ENCODE results near the gene GID4. TPM values are rescaled to one million over a fixed set of nuclear protein-coding genes. Genes with fewer than 3 reads are reported as not detected.

Gene GID4
- total and polyA plus RNA-seq, 2 of the 13 experiments (the other 11 are each of a cell fraction or from before 2014, with no cell fraction given) = 4.3 to 6.1 TPM

DNA sequence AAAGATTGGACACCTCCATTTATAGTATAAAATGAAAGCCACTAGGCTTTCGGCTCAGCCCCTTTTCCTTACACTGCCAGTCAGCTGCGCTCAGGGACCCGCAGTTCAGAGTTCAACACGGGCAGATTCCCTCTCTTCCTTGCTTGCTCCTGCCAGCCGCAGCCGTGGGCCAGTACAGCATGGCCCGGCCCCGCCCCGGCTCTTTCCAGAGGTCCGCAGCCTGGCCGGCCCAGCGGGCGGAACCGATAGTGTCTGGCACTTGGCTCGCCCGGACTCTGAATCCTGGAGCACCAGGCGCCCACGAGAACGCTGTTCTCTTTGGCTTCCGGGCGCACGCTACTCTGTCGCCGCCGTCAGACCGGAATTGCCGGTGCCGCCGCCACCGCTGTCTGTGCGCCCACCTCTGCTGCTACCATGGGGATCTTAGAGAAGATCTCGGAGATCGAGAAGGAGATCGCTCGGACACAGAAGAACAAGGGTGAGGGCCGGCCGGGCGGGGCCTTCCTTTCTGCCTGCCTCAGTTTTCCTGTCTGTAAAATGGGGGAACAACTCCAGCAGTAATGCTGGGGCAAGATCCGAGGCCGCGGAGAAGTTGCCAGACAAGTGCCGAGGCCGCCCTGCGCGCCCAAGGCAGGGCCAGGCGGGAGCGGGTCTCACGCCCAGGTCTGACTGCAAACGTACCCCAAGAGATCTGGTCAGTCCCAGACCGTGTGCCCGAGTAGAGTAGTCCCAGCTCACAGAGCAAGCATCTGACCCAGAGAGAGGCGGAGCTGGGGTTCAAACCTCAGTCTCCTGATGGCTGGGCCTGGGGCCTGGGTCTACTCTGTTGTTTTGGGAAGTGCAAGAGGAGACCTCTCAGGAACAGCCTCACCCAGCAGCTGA, 48.6 kb downstream of the GID4 start, which contains the start of gene DRG2 (continued):
- TF ChIP-seq ETV6 (CRISPR knock-in tag; conservative IDR thresholded peaks at IDR 0.05) (no peak; the same call in none of the 2 replicates), TBL1XR1 (IDR thresholded peaks at IDR 0.05; ENCODE audit: borderline replicate concordance, low read length, partially characterized antibody) (peak; percentile 77), KAT8 (CRISPR knock-in tag; IDR thresholded peaks at IDR 0.05) (peak; percentile 99), ZNF577 (CRISPR knock-in tag; IDR thresholded peaks at IDR 0.05; ENCODE audit: borderline replicate concordance, low read depth) (no peak), ARNTL (CRISPR knock-in tag; IDR thresholded peaks at IDR 0.05) (peak; percentile 90), ZKSCAN1 (IDR thresholded peaks at IDR 0.05; ENCODE audit: low read length) (peak; percentile 76), ZFP91 (CRISPR knock-in tag; IDR thresholded peaks at IDR 0.05; ENCODE audit: borderline replicate concordance) (peak; percentile 96), ZNF484 (CRISPR knock-in tag; IDR thresholded peaks at IDR 0.05; ENCODE audit: borderline replicate concordance, low read depth) (no peak), ZNF530 (CRISPR knock-in tag; IDR thresholded peaks at IDR 0.05; ENCODE audit: low read depth) (no peak), SOX13 (IDR thresholded peaks at IDR 0.05) (0 out of 2 replicates have a peak, but pooled peaks have one; percentile 11), SOX13 (CRISPR knock-in tag; conservative IDR thresholded peaks at IDR 0.05 in 1 of 2, IDR thresholded peaks at IDR 0.05 in 1 of 2) (peak in 1 of 2 experiments; percentile 73; a peak in 2 of 4 replicates), POLR2AphosphoS2 (IDR thresholded peaks at IDR 0.05; ENCODE audit: low read depth, low read length) (no peak), ZNF468 (CRISPR knock-in tag; IDR thresholded peaks at IDR 0.05) (0 out of 2 replicates have a peak, but pooled peaks have one; percentile 37), RBAK (CRISPR knock-in tag; IDR thresholded peaks at IDR 0.05) (0 out of 2 replicates have a peak, but pooled peaks have one; percentile 27), NFE2L2 (IDR thresholded peaks at IDR 0.05; ENCODE audit: low read length) (no peak), ZBTB37 (CRISPR knock-in tag; IDR thresholded peaks at IDR 0.05) (0 out of 2 replicates have a peak, but pooled peaks have one; percentile 16), MEIS2 (CRISPR knock-in tag; IDR thresholded peaks at IDR 0.05) (peak; percentile 95), ZBTB10 (CRISPR knock-in tag; IDR thresholded peaks at IDR 0.05; ENCODE audit: borderline replicate concordance) (no peak), NFIB (CRISPR knock-in tag; IDR thresholded peaks at IDR 0.05; ENCODE audit: borderline replicate concordance) (no peak), ZMAT5 (CRISPR knock-in tag; IDR thresholded peaks at IDR 0.05; ENCODE audit: borderline replicate concordance, low read depth) (no peak), TMF1 (CRISPR knock-in tag; IDR thresholded peaks at IDR 0.05; ENCODE audit: low read depth) (peak; percentile 78)

Measured in HepG2 (cell line).